Thyroid gland (tissue), 4 donors: ENCODE measurements around the gene CCDC187. TPM values are rescaled to one million over a fixed set of nuclear protein-coding genes. Genes with fewer than 3 reads are reported as not detected.
"Not testable (repeated sequence)": the region's sequence is repeated elsewhere in the genome, so short reads cannot be mapped to it uniquely, and the experiment has no call there.

Experiments
- DNase-seq, 2 donors: peaks; one replicate each; pipeline ENCODE4 v3.0.0-alpha.2; 2019
- H3K27ac ChIP-seq, 3 donors: fragments of 200-600 bp; sonication (generic); 1 replicate in 2 of 3; 2 replicates in 1 of 3; pipeline ENCODE4 v1.5.1; 2016 to 2019; ENCODE audit warnings: mild to moderate bottlenecking in 1 of 3, moderate library complexity in 1 of 3
- H3K27me3 ChIP-seq: fragments of 200-600 bp; sonication (generic); one replicate; pipeline ENCODE4 v1.5.1; 2019
- H3K36me3 ChIP-seq, 2 donors: fragments of 200-600 bp; sonication (generic); one replicate each; pipeline ENCODE4 v1.5.1; 2016 to 2019
- H3K4me1 ChIP-seq, 2 donors: fragments of 200-600 bp; sonication (generic); one replicate each; pipeline ENCODE4 v1.5.1; 2017 to 2019
- H3K4me3 ChIP-seq, 3 donors: fragments of 200-600 bp; sonication (generic); replicated peaks in 1 of 3; 1 replicate in 2 of 3; 2 replicates in 1 of 3; pipeline ENCODE4 v1.5.1; 2016; ENCODE audit warnings: mild to moderate bottlenecking in 1 of 3
- H3K9me3 ChIP-seq: fragments of 200-600 bp; sonication (generic); one replicate; pipeline ENCODE4 v1.5.1; 2017
- POLR2A ChIP-seq, 2 donors: fragments of 450-650 bp; IDR thresholded peaks; one replicate each; pipeline ENCODE4 v1.6.1; 2017; ENCODE audit warnings: antibody characterized with exemption in 2 of 2, mild to moderate bottlenecking in 2 of 2, moderate library complexity in 1 of 2
- WGBS, 2 donors: methylation state at CpG; one replicate each; pipeline ENCODE4 v1.1.5; 2017; 5-methylcytosine and 5-hydroxymethylcytosine counted together
- intact Hi-C: fragments of 100-400 bp; cut with DNase I; formaldehyde crosslinking; loops from one replicate; pipeline ENCODE4 v1.15.1; 2023
- total RNA-seq, 4 donors: library from RNA; depleted of rRNA; stranded (reverse); fragments of >200 nt; gene quantifications; one replicate each; pipeline ENCODE4 v1.2.3, GENCODE V29; 2016
- TF ChIP-seq, protein P1 (sequence below), 6 experiments: fragments of 200-600 bp in 3 of 6; fragments of 450-650 bp in 3 of 6; sonication (generic) in 3 of 6; IDR thresholded peaks; one replicate each; pipeline ENCODE4 v1.5.1; 2016 to 2019; ENCODE audit warnings: antibody characterized with exemption in 6 of 6, mild to moderate bottlenecking in 2 of 6, inconsistent platforms in 1 of 6, moderate library complexity in 1 of 6

The CCDC187 gene
- total RNA-seq, 4 donors from 2014 or later = 5.2 to 9.1 (median 6.2) TPM

DNA sequence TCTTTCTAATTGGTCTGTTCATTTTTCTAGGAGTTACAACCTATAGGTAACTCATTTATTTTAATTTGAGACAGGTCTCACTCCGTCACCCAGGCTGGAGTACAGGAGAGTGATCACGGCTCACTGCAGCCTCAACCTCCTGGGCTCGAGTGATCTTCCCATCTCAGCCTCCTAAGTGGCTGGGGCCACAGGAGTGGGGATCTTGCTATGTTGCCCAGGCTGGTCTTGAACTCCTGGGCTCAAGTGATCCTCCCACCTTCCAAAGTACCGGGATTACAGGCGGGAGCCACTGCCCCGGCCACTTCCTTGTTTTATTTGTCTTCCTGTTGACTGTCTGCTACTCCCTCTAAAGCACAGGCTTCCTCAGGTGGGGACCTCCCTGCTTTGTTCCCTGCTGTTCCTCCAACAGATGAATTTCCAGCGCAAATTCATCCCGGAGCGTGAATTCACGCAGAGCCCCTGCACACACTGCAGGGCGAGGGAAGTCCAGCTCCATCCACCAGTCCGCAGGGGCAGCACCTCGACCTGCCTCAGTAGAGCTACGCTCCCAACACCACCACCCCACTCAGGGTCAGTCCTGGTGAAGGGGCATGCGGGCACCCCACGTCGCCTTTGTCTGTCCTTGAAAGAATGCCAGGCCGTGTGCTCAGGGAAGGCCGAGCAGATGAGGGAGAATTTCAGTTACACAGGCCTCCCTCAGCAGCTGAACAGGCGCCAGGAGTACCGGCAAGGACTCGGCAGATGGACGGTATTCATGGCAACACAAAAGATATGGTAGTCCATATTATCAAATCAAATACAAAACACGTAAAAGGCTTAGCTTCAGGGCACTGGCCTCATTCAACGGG is 64.5 kb downstream of the CCDC187 start:
- Histone ChIP-seq H3K9me3 (no peaks in the 10 kb centered on the region), H3K4me3 (no peak overlapping the region), H3K36me3 (no peaks in the 10 kb centered on the region), H3K4me1 (peaks cover 17 to 52% of the 10 kb centered on the region in 2 donors), H3K27me3 (no peaks in the 10 kb centered on the region), H3K27ac (no peak overlapping the region)
- DNase-seq = no peak
- intact Hi-C loops = no loop called here
- TF ChIP-seq POLR2A (IDR thresholded peaks at IDR 0.05) = no peak
- TF ChIP-seq, protein P1, sequence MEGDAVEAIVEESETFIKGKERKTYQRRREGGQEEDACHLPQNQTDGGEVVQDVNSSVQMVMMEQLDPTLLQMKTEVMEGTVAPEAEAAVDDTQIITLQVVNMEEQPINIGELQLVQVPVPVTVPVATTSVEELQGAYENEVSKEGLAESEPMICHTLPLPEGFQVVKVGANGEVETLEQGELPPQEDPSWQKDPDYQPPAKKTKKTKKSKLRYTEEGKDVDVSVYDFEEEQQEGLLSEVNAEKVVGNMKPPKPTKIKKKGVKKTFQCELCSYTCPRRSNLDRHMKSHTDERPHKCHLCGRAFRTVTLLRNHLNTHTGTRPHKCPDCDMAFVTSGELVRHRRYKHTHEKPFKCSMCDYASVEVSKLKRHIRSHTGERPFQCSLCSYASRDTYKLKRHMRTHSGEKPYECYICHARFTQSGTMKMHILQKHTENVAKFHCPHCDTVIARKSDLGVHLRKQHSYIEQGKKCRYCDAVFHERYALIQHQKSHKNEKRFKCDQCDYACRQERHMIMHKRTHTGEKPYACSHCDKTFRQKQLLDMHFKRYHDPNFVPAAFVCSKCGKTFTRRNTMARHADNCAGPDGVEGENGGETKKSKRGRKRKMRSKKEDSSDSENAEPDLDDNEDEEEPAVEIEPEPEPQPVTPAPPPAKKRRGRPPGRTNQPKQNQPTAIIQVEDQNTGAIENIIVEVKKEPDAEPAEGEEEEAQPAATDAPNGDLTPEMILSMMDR (IDR thresholded peaks at IDR 0.05) = no peak
- 88 to 91% methylated on average over 24 to 25 of the region's 25 CpGs for WGBS, 2 donors

DNA sequence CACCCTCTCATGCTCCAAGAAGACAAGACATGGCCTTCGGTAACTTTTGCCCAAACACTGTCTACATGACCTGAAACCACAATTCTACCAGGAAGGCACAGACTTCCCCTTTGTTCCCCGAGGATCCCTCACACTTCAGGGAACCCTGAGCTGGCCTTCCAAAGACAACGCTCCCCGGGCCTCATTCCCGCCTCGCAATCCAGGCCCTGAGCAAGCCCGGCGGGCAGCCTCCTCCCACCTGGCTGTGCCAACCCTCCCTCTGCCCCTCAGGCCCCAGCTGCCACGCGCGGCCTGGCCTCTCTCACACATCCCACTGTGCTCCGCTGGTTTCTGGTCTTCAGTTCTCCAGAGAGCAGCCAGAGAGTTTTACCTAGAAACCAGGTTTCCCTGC is 65.6 kb downstream of the CCDC187 start:
- WGBS, 2 donors = 82 to 83% methylated on average over 8 to 12 of the region's 12 CpGs
- Histone ChIP-seq H3K27ac (no peak overlapping the region), H3K36me3 (no peaks in the 10 kb centered on the region), H3K4me3 (no peak overlapping the region), H3K9me3 (no peaks in the 10 kb centered on the region), H3K27me3 (no peaks in the 10 kb centered on the region), H3K4me1 (peaks cover 8 to 42% of the 10 kb centered on the region in 2 donors)
- TF ChIP-seq, protein P1 (IDR thresholded peaks at IDR 0.05) = no peak
- no peak for TF ChIP-seq POLR2A (IDR thresholded peaks at IDR 0.05)
- intact Hi-C loops = no loop called here
- DNase-seq = no peak

DNA sequence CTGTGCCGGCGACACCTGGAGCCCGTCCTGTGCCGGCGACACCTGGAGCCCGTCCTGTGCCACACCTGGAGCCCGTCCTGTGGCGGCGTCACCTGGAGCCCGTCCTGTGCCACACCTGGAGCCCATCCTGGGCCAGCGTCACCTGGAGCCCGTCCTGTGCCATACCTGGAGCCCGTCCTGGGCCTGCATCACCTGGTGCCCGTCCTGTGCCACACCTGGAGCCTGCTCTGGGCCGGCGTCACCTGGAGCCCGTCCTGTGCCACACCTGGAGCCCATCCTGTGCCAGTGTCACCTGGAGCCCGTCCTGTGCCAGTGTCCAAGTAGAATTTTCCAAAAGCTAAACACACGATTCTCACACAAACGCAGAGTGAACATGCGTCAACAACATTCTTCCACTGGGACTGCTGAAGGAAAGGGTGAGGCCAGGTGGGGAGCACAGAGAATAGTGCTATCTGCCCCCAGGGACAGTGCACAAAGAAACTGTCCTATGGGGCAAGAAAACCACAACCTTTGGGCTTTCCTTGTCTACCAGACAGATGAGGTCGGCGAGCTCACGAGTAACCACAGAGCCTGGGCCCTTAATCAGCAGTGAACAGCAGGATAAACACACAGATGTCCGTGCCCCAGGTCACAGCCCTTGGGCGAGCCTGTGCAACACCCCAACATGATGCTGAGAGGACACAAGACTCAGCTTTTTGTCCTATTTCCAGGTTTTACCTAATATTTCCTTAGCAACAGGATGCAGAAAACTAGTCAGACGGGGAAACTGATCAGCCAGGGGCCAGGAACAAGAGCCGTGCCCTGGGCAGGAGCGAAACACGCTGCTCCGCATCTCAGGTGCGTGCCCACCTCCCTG is 66.2 kb downstream of the CCDC187 start:
- intact Hi-C loops = no loop called here
- no peak overlapping the region for H3K27ac ChIP-seq

DNA sequence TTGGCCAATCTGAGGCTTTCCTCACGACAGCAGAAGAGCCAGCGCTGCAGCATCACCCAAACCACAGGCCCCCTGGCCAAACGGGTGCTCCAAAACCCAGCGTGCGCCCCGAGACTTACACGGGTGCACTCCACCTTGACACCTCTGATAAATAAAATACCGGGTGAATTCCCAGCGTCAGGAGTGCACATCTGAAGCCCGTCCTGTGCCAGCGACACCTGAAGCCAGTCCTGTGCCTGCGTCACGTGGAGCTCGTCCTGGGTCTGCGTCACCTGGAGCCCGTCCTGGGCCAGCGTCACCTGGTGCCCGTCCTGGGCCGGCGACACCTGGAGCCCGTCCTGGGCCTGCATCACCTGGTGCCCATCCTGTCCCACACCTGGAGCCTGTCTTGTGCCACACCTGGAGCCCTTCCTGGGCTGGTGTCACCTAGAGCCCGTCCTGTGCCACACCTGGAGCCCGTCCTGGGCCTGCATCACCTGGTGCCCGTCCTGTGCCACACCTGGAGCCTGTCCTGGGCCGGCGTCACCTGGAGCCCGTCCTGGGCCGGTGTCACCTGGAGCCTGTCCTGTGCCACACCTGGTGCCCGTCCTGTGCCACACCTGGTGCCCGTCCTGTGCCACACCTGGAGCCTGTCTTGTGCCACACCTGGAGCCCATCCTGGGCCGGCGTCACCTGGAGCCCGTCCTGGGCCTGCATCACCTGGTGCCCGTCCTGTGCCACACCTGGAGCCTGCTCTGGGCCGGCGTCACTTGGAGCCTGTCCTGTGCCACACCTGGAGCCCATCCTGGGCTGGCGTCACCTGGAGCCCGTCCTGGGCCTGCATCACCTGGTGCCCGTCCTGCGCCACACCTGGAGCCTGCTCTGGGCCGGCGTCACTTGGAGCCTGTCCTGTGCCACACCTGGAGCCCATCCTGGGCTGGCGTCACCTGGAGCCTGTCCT is 67.2 kb downstream of the CCDC187 start:
- H3K9me3 ChIP-seq, H3K36me3 ChIP-seq, H3K27ac ChIP-seq, H3K4me3 ChIP-seq, intact Hi-C loops, DNase-seq, H3K27me3 ChIP-seq: not testable (repeated sequence)
- peaks cover 6 to 26% of the 10 kb centered on the region in 2 donors for H3K4me1 ChIP-seq
- 96 to 99% methylated on average over 26 to 33 of the region's 43 CpGs for WGBS, 2 donors

More for the DNA sequence above, 66.2 kb downstream of the CCDC187 start:
- 89 to 94% methylated on average over 19 to 24 of the region's 32 CpGs for WGBS, 2 donors
- TF ChIP-seq, protein P1 (IDR thresholded peaks at IDR 0.05) = no peak
- TF ChIP-seq POLR2A (IDR thresholded peaks at IDR 0.05) = no peak
- no peaks in the 10 kb centered on the region for H3K27me3 ChIP-seq
- peaks cover 8 to 36% of the 10 kb centered on the region in 2 donors for H3K4me1 ChIP-seq
- no peaks in the 10 kb centered on the region for H3K36me3 ChIP-seq
- no peak for DNase-seq
- H3K4me3 ChIP-seq = no peak overlapping the region
- no peaks in the 10 kb centered on the region for H3K9me3 ChIP-seq
